Prostate gland (tissue), 2 donors: ENCODE results near the gene KCND3. TPM values are rescaled to one million over a fixed set of nuclear protein-coding genes. Genes with fewer than 3 reads are reported as not detected.

Source experiments
- DNase-seq: peaks from one replicate; pipeline ENCODE4 v3.0.0-alpha.2; 2019; ENCODE audit warnings: low spot score
- H3K27ac ChIP-seq, 2 donors: fragments of 200-600 bp; sonication (generic); 2 replicates each; pipeline ENCODE4 v1.5.1; 2017 to 2019
- H3K27me3 ChIP-seq: fragments of 200-600 bp; sonication (generic); replicated peaks from 2 replicates; pipeline ENCODE4 v1.5.1; 2019; ENCODE audit not compliant: insufficient read depth
- H3K36me3 ChIP-seq, 2 donors: fragments of 200-600 bp; sonication (generic); 1 replicate in 1 of 2; 2 replicates in 1 of 2; pipeline versions ENCODE4 v1.5.1 to v1.8.1; 2017 to 2019
- H3K4me1 ChIP-seq: fragments of 200-600 bp; sonication (generic); replicated peaks from 2 replicates; pipeline ENCODE4 v1.5.1; 2019
- H3K4me3 ChIP-seq, 2 donors: fragments of 200-600 bp; sonication (generic); 2 replicates each; pipeline ENCODE4 v1.5.1; 2017 to 2019
- H3K9me3 ChIP-seq: fragments of 200-600 bp; sonication (generic); 2 replicates; pipeline ENCODE4 v1.5.1; 2017
- POLR2A ChIP-seq: fragments of 450-650 bp; IDR thresholded peaks from one replicate; pipeline ENCODE4 v1.6.1; 2016; ENCODE audit warnings: antibody characterized with exemption, mild to moderate bottlenecking
- POLR2AphosphoS5 ChIP-seq: sonication (generic); formaldehyde crosslinking; IDR thresholded peaks from one replicate; pipeline ENCODE4 v1.6.1; 2017; ENCODE audit warnings: antibody characterized with exemption
- WGBS: methylation state at CpG from one replicate; pipeline ENCODE4 v1.1.5; 2018; 5-methylcytosine and 5-hydroxymethylcytosine counted together
- intact Hi-C: fragments of 100-400 bp; cut with DNase I; formaldehyde crosslinking; loops from one replicate; pipeline ENCODE4 v1.14.2; 2022
- total RNA-seq, 2 donors: library from RNA; depleted of rRNA; stranded (reverse); fragments of >200 nt; gene quantifications; one replicate each; pipeline ENCODE4 v1.1.0, GENCODE V29; 2016
- TF ChIP-seq, protein P1 (sequence below), 4 experiments: fragments of 200-600 bp in 2 of 4; fragments of 450-650 bp in 2 of 4; sonication (generic) in 2 of 4; IDR thresholded peaks; 1 replicate in 3 of 4; 2 replicates in 1 of 4; pipeline ENCODE4 v1.5.1; 2016 to 2019; ENCODE audit warnings: antibody characterized with exemption in 4 of 4, mild to moderate bottlenecking in 2 of 4, moderate library complexity in 2 of 4

KCND3 gene
- total RNA-seq, 2 donors from 2014 or later = 17.1 to 27.3 TPM

DNA sequence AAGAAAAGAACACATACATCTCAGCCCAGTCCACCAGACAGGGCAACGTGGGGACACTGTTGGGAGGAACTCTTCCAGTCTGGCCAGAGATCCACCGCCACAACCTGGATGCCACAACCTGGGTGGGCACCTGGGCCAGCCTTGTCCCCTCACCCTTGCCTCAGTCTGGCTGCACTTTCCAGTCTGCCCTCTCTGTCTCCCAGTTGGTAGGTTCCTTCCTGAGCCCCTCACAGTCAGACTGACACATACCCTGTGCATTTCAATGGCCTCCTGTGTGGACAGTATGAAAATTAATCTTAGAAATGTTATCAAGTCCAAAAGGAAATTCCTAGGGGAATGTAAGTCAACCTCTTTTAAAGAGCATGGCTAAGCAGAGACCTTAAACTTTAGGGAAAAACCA, 184.2 kb downstream of the KCND3 start:
- DNase-seq = no peak
- H3K9me3 ChIP-seq = no peaks in the 10 kb centered on the region
- no peaks in the 10 kb centered on the region for H3K36me3 ChIP-seq
- WGBS = 82% methylated on average over 2 of the region's 2 CpGs
- H3K27ac ChIP-seq = no peak overlapping the region
- no peaks in the 10 kb centered on the region for H3K27me3 ChIP-seq
- TF ChIP-seq POLR2A (no peak), POLR2AphosphoS5 (no peak)
- TF ChIP-seq, protein P1, sequence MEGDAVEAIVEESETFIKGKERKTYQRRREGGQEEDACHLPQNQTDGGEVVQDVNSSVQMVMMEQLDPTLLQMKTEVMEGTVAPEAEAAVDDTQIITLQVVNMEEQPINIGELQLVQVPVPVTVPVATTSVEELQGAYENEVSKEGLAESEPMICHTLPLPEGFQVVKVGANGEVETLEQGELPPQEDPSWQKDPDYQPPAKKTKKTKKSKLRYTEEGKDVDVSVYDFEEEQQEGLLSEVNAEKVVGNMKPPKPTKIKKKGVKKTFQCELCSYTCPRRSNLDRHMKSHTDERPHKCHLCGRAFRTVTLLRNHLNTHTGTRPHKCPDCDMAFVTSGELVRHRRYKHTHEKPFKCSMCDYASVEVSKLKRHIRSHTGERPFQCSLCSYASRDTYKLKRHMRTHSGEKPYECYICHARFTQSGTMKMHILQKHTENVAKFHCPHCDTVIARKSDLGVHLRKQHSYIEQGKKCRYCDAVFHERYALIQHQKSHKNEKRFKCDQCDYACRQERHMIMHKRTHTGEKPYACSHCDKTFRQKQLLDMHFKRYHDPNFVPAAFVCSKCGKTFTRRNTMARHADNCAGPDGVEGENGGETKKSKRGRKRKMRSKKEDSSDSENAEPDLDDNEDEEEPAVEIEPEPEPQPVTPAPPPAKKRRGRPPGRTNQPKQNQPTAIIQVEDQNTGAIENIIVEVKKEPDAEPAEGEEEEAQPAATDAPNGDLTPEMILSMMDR (IDR thresholded peaks at IDR 0.05) = no peak
- H3K4me3 ChIP-seq = no peak overlapping the region
- no peaks in the 10 kb centered on the region for H3K4me1 ChIP-seq
- intact Hi-C loops = no loop called here

GRCh38 chr1:111804776-111805175, 184.7 kb downstream of the KCND3 start:
- no peak overlapping the region for H3K27ac ChIP-seq
- 80% methylated on average over 11 of the region's 11 CpGs for WGBS

GRCh38 chr1:111803951-111804350, 185.5 kb downstream of the KCND3 start:
- no peak overlapping the region for H3K4me3 ChIP-seq
- H3K9me3 ChIP-seq = no peaks in the 10 kb centered on the region
- no peaks in the 10 kb centered on the region for H3K27me3 ChIP-seq
- no peaks in the 10 kb centered on the region for H3K36me3 ChIP-seq
- intact Hi-C loops = no loop called here
- no peak for DNase-seq
- 90% methylated on average over 5 of the region's 5 CpGs for WGBS
- TF ChIP-seq, protein P1 (IDR thresholded peaks at IDR 0.05) = no peak
- TF ChIP-seq POLR2AphosphoS5 = no peak
- no peak for TF ChIP-seq POLR2A
- no peaks in the 10 kb centered on the region for H3K4me1 ChIP-seq
- H3K27ac ChIP-seq = no peak overlapping the region

More at GRCh38 chr1:111804776-111805175, 184.7 kb downstream of the KCND3 start:
- Histone ChIP-seq H3K36me3 (no peaks in the 10 kb centered on the region), H3K9me3 (no peaks in the 10 kb centered on the region), H3K27me3 (no peaks in the 10 kb centered on the region), H3K4me3 (no peak overlapping the region), H3K4me1 (no peaks in the 10 kb centered on the region)
- intact Hi-C loops = no loop called here
- TF ChIP-seq POLR2AphosphoS5 (no peak), POLR2A (no peak)
- TF ChIP-seq, protein P1 (IDR thresholded peaks at IDR 0.05) = no peak
- DNase-seq = no peak

DNA sequence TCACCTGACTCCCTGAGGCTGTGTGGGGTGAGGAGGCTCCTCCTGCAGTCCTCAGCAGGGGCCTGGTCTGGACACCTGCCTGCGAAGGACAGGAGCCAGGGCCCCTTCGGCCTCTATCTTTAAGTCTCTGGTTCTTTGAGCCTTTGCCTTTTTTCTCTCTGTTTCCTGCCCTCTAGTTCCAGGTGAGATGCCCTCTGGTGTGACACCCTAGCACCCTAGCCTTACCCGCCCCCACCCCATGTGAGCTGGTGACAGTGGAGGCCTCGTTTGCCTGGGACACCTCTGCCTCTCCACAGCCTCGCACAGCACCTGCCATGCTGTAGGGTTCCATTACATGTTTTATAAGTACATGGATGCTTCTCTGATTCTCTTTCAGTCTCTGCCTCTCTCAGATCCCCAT, 186.5 kb downstream of the KCND3 start:
- TF ChIP-seq POLR2AphosphoS5 = no peak
- TF ChIP-seq POLR2A = no peak
- TF ChIP-seq, protein P1 (IDR thresholded peaks at IDR 0.05) = no peak
- Histone ChIP-seq H3K27ac (no peak overlapping the region), H3K27me3 (no peaks in the 10 kb centered on the region), H3K9me3 (no peaks in the 10 kb centered on the region), H3K36me3 (no peaks in the 10 kb centered on the region), H3K4me1 (no peaks in the 10 kb centered on the region), H3K4me3 (no peak overlapping the region)
- intact Hi-C loops = no loop called here
- WGBS = 91% methylated on average over 5 of the region's 5 CpGs
- DNase-seq = no peak

GRCh38 chr1:111802110-111802509, 187.4 kb downstream of the KCND3 start:
- no peak overlapping the region for H3K27ac ChIP-seq
- DNase-seq = no peak
- no peaks in the 10 kb centered on the region for H3K36me3 ChIP-seq
- no peak overlapping the region for H3K4me3 ChIP-seq
- H3K4me1 ChIP-seq = no peaks in the 10 kb centered on the region
- H3K27me3 ChIP-seq = no peaks in the 10 kb centered on the region
- TF ChIP-seq POLR2A = no peak
- TF ChIP-seq, protein P1 (IDR thresholded peaks at IDR 0.05) = no peak
- no peak for TF ChIP-seq POLR2AphosphoS5
- 93% methylated on average over 6 of the region's 6 CpGs for WGBS
- intact Hi-C loops = no loop called here
- H3K9me3 ChIP-seq = no peaks in the 10 kb centered on the region
